Head of caudate nucleus (tissue), 42 donors: Measurements from ENCODE around the gene RARRES2.

ENCODE experiments used
- DNase-seq, 42 donors: peaks; one replicate each; pipeline versions ENCODE4 v3.0.0 to v3.0.0-alpha.2; 2020 to 2021; ENCODE audit warnings: mixed read lengths in 7 of 42
- intact Hi-C: fragments of 100-400 bp; cut with DNase I; formaldehyde crosslinking; loops from one replicate; pipeline ENCODE4 v1.15.0; 2022

Gene RARRES2

DNA sequence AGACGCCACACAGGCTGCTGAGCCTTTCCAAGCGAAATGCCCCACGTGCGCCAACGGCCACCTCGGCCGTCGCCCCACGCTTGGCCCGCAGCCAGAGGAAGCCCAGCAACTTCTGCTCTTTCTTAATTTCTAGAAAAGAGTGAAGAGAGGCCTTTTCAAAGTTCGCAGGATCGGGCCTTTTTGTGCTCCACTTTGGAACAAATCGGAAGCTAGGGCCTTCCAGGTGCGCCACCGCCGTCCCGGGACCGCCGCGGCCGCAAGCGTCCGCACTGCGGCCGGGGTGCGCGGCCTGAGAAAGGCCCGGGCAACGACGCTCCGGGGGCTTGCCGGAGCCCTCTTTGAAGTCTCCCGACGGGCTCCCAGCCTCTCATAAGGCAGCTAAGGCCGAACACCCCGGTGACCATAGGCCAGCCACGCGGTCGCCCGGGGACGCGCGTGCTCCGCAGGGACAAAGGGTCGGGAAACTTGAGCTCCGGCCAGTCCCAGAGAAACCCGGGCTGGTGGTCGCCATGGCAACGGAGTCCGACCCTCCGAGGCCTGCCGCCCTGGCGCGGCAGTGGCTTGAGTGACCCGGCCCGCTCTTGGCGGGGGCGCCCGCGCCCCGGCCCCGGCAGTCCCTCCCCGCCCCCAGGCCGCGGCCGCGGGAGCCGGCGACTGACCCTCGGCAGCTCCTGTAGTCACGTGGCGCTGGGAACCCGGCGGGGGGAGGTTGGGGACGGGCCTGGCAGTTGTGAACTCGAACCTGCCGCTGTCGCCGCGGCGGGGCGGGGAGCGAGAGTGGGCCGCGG, 26.9 kb upstream of the RARRES2 start, which contains the start of gene REPIN1:
TSS of gene REPIN1 (plus strand) at position 727 of the 788 bp plus-strand sequence. CDS start 890 bp downstream, outside the sequence.
- intact Hi-C loops = loop anchor here (5.0 kb wide), 1 partner anchor 39 kb away; a partner anchor contains a TSS
- DNase-seq = peak; percentile 78 to 98 (median 93)

DNA sequence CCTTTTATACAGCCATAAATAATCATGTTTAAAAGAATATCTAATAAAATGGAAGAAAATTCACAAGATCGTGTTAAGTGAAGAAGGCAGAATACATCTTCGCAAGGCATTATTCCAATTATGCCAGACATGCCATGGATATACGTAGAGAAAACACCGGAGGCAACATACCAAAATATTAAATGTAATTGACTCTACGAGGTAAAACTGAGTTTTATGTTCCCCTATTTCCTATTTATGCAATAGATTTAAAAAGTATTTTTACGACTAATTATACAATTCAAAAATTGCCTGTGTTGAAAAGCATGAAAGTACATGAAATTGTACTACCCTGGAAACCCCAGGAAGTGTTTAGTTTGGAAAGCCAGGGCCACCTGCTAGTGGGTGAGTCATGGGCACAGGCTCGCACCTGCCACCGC, 26.3 kb upstream of the RARRES2 start:
- intact Hi-C loops = loop anchor here (5.0 kb wide), 1 partner anchor 40 kb away; a partner anchor contains a TSS
- no peak for DNase-seq

GRCh38 chr7:150365673-150366398, 24.4 kb upstream of the RARRES2 start:
- intact Hi-C loops = loop anchor here (5.0 kb wide), 1 partner anchor 41 kb away; a partner anchor contains a TSS

DNA sequence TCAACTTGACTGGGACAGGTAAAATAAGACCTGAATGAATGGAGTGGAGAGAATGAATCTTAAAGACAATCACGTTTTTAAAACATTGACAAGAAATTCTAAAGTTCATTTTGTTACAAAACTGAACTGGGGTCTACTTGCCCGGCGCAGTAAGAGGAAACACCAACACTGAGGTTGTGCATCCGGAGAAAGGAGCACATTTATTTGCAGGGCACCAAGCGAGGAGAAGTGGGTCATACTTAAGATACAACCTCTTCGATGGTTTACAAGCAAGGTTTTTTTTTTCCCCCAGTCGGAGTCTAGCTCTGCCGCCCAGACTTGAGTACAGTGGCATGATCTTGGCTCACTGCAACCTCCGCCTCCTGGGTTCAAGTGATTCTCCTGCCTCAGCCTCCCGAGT, 23.8 kb upstream of the RARRES2 start:
- intact Hi-C loops = loop anchor here (5.0 kb wide), 1 partner anchor 42 kb away; a partner anchor contains a TSS
- DNase-seq = no peak

More at GRCh38 chr7:150365673-150366398, 24.4 kb upstream of the RARRES2 start:
- DNase-seq = no peak

GRCh38 chr7:150363872-150364271, 22.4 kb upstream of the RARRES2 start:
- intact Hi-C loops = no loop called here

GRCh38 chr7:150363370-150363769, 21.9 kb upstream of the RARRES2 start:
- DNase-seq = no peak
- intact Hi-C loops = no loop called here

More at GRCh38 chr7:150363872-150364271, 22.4 kb upstream of the RARRES2 start:
- no peak for DNase-seq

DNA sequence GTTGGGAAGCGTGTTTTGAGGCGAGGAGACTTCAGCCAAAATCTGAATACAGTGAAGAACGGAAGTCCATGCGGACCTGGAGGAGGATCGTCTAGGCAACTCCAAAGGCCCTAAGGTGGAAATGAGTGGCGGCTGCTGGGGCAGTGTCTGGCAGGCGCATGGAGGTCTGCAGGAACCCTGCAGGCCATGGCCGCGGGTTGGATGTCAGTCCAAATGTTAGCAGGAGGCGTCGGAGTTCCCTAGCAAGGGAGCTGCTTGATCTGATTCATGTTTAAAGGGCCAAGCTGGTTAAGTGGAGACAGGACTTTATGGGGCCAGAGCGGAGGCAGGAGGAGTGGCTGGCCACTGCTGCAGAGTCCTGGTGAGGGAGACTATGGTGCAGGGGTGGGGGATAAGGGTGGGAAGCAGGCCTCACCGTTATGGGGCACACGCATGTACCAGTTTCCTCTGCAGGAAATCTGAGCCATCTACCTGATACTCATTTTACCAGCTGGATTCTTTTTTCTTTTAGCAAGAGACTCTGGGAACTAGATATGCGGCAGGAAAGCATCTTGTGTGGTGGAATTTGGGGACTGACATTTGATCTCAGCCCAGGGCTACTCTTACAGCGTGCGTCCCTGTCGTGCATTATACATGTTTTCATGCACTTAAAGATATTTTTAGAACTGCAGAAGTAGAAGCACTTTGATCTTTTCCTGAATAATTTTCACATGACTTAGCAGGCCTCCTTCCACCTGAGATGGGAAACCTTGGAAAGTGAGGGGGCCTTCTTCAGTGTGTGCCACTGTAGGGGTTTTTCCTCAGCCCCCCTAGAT, 20.6 kb upstream of the RARRES2 start:
- intact Hi-C loops = no loop called here
- no peak for DNase-seq

DNA sequence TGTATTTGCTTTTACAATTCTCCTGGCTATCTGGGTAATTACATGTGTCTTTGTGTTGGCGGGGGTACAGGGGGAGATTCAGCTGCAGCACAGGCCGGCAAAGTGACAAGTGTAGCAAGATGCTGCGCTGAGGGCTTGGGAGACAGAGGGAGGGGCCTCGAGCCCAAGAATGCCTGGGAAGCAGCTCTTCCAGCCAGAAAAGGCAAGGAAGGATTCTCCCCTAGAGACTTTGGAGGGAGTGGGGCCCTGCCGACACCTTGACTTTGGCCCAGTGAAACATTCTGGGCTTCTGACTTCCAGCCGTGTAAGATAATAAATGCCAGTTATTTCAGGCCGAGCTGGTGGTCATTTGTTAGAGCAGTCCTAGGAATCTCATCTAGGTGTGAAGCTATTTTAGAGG, 20.0 kb upstream of the RARRES2 start:
- intact Hi-C loops = no loop called here
- no peak for DNase-seq

- DNase-seq = no peak
- intact Hi-C loops = no loop called here
Measured at GRCh38 chr7:150360363-150361058, 19.1 kb upstream of the RARRES2 start.

DNA sequence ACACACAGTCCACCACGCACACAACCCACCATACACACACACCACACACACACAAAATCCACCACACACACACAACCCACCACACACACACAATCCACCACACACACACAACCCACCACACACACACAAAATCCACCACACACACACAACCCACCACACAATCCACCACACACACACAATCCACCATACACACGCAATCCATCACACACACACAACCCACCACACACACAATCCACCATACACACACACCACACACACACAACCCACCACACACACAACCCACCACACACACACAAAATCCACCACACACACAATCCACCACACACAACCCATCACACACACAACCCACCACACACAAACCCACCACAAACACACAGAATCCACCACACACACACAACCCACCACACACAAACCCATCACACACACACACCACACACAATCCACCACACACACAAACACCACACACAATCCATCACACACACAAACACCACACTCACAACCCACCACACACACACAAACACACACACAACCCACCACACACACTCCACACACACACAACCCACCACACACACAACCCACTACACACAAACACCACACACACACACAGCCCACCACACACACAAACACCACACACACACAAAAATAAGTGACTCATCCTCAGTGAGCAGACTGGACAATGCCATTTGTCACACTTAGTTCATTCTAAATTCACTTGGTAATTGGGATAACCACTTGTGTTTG, 18.4 kb upstream of the RARRES2 start:
- intact Hi-C loops = loop anchor here (2.0 kb wide), 1 partner anchor 31 kb away; no protein-coding TSS in a partner anchor
- no peak for DNase-seq

DNA sequence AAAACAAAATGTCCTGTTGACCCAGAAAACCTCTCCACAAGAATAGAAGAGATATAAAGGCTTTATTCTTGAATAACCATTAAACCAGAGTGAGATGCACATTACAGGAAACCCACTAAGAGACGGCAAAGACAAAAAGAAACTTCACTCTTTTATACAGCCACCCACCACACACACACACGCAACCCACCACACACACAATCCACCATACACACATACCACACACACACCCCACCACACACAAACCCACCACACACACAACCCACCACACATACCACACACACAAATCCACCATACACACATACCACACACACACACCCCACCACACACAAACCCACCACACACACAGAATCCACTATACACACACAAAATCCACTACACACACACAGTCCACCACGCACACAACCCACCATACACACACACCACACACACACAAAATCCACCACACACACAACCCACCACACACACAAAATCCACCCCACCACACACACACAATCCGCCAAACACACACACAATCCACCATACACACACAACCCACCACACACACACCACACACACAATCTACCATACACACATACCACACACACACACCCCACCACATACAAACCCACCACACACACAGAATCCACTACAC, 17.7 kb upstream of the RARRES2 start:
- intact Hi-C loops = loop anchor here (2.0 kb wide), 1 partner anchor 32 kb away; no protein-coding TSS in a partner anchor
- DNase-seq = no peak

DNA sequence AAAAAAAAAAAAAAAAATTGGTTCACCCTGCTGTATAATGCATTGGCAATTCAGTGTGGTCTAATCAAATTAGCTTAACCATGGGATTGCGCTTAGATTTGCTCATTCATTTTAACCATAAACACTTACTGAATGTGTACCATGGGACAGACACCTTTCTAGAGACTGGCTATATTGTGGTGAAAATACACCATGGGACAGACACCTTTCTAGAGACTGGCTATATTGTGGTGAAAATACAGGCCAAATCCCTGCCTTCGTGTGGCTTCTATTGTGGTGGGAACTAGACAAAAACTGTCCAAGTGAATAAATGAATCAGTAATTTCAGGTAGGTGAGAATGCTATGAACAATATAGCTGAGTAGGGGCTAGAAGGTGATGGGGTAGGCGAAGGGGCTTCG, 17.0 kb upstream of the RARRES2 start:
- DNase-seq = no peak
- intact Hi-C loops = loop anchor here (2.0 kb wide), 1 partner anchor 32 kb away; no protein-coding TSS in a partner anchor

DNA sequence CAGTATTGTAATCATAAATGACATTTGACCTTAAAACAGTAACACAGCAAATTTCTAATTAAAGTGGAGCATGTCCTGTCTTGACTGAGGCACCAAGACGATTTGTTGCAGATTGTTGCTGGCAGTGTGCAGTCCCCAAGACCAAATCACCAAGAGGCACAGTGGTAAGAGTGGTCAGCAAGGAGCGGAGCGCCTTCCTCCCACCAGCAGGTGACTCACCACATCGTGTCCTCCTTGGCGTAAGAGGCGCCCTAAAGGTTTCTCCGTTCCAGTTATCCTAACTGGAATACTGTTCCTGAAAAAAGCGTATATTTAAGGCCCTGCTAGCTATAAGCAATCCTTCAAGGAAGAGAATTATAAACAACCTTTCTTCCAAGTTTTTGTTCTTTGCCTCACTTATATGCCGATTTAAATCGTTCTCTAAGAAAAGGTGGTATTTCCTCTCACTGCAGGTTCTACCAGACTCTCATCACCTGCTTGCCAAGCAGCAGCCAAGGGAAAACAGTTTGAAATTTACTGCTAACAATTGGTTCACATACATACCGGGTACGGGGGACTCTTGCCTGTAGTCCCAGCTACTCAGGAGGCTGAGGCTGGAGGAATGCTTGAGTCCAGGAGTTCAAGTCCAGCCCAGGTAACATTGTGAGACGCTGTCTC, 16.5 kb upstream of the RARRES2 start:
- no peak for DNase-seq
- intact Hi-C loops = loop anchor here (2.0 kb wide), 1 partner anchor 33 kb away; no protein-coding TSS in a partner anchor

DNA sequence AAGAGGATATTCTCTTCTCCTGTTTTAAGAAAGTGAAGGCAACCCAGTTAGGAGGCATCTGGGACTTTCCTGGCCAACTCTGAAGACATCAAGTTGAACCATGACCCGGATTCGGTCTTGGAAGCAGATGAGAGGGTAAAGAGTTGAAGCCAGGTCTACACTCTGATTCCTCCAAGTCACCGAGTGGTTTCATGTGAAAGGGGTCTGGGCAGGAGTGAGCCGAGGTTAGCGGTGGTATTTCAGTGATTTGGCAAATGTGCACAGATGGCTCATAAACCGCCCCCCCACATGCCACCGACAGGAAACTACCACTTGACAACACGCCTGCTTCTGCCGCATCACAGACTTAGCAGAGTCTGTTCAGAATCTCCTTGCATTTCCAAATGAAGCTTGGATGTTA, 15.8 kb upstream of the RARRES2 start:
- no peak for DNase-seq
- intact Hi-C loops = no loop called here

DNA sequence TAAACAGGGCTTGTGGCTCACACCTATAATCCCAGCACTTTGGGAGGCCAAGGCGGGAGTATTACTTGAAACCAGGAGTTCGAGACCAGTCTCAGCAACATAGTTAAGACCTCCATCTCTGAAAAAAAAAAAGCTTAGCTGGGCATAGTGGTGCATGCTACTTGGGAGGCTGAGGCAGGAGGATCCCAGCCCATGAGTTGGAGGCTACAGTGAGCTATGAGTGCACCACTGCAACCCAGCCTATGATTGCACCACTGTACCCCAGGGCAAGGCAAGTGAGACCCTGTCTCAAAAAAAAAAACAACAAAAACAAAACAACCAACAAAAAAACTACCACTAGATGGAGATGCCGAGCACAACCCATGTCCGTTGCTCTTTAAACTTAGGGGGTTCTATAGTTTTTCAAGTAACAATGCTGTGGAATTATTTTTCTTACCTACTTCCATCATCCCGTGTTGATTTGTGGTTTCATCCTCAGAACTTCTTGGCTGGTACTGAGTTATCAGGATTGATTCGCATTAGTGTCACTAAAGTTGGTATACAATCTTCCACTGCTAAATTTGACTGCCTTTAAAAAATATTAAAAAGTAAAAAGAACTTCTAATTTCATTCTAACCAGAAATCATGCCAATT, 15.0 kb upstream of the RARRES2 start:
- DNase-seq = no peak
- intact Hi-C loops = no loop called here

- intact Hi-C loops = no loop called here
Measured at GRCh38 chr7:150355666-150356059, 14.2 kb upstream of the RARRES2 start.

More at GRCh38 chr7:150355666-150356059, 14.2 kb upstream of the RARRES2 start:
- DNase-seq = no peak
